ENCODE results near the gene EGFL7.
"Not testable (repeated sequence)": the region's sequence is repeated elsewhere in the genome, so short reads cannot be mapped to it uniquely, and the experiment has no call there.

Gene EGFL7

GRCh38 chr9:136690104-136690805, 27.5 kb downstream of the EGFL7 start:
- DNase-seq, result no peak

GRCh38 chr9:136690806-136691261, 28.1 kb downstream of the EGFL7 start:
- DNase-seq, result no peak

- no peak for DNase-seq
These were observed 28.8 kb downstream of the EGFL7 start for GRCh38 chr9:136691316-136692184.

- no peak for DNase-seq
These were observed 29.7 kb downstream of the EGFL7 start for GRCh38 chr9:136692185-136693134.

GRCh38 chr9:136693135-136693489, 30.4 kb downstream of the EGFL7 start:
- no peak for DNase-seq

GRCh38 chr9:136693490-136694162, 30.9 kb downstream of the EGFL7 start:
- peak; percentile 39 for DNase-seq

- no peak for DNase-seq
These were observed 31.6 kb downstream of the EGFL7 start for GRCh38 chr9:136694163-136694871.

- DNase-seq, result no peak
These were observed 32.1 kb downstream of the EGFL7 start for GRCh38 chr9:136694872-136695247.

- DNase-seq, result peak; percentile 92
These were observed 32.7 kb downstream of the EGFL7 start for GRCh38 chr9:136695435-136695895.

GRCh38 chr9:136695955-136696354, 33.2 kb downstream of the EGFL7 start:
- DNase-seq, result peak; percentile 64

- no peak for DNase-seq
These were observed 33.8 kb downstream of the EGFL7 start for GRCh38 chr9:136696502-136696901.

GRCh38 chr9:136697146-136697820, 34.6 kb downstream of the EGFL7 start:
- no peak for DNase-seq

GRCh38 chr9:136697821-136698526, 35.3 kb downstream of the EGFL7 start:
- DNase-seq, result no peak

GRCh38 chr9:136698635-136699246, 36.0 kb downstream of the EGFL7 start:
- no peak for DNase-seq

- DNase-seq, result no peak
These were observed 37.6 kb downstream of the EGFL7 start for GRCh38 chr9:136700304-136700703.

GRCh38 chr9:136700959-136701667, 38.4 kb downstream of the EGFL7 start:
- DNase-seq, result no peak

GRCh38 chr9:136701668-136702053, 38.9 kb downstream of the EGFL7 start:
- no peak for DNase-seq

GRCh38 chr9:136703276-136703860, 40.7 kb downstream of the EGFL7 start:
- DNase-seq, result no peak

GRCh38 chr9:136704741-136705140, 42.0 kb downstream of the EGFL7 start:
- not testable (repeated sequence) for DNase-seq
